Progenitor cell of endocrine pancreas (in vitro differentiated cells): ENCODE measurements around the gene MEX3D. TPM values are rescaled to one million over a fixed set of nuclear protein-coding genes. Genes with fewer than 3 reads are reported as not detected.

Source experiments
- DNase-seq: peaks from one replicate; pipeline ENCODE4 v3.0.0; 2021; ENCODE audit warnings: low spot score; ENCODE audit not compliant: unreplicated experiment
- H3K27ac Mint-ChIP-seq: 2 replicates; pipeline ENCODE4 v1.8.0; 2021; ENCODE audit warnings: mild to moderate bottlenecking, moderate library complexity, mixed read lengths
- H3K27me3 Mint-ChIP-seq: 2 replicates; pipeline ENCODE4 v1.8.0; 2021; ENCODE audit warnings: mixed read lengths
- H3K36me3 Mint-ChIP-seq: 2 replicates; pipeline ENCODE4 v1.8.0; 2022; ENCODE audit warnings: mixed read lengths; ENCODE audit not compliant: insufficient read depth
- H3K4me1 Mint-ChIP-seq: 2 replicates; pipeline ENCODE4 v1.8.0; 2021; ENCODE audit warnings: low read depth, mixed read lengths
- H3K4me3 Mint-ChIP-seq: 2 replicates; pipeline ENCODE4 v1.8.0; 2021; ENCODE audit warnings: low read depth, mild to moderate bottlenecking, moderate library complexity, mixed read lengths
- H3K9me3 Mint-ChIP-seq: 2 replicates; pipeline ENCODE4 v1.8.0; 2021; ENCODE audit warnings: low read depth, mixed read lengths
- total RNA-seq: library from RNA; stranded (reverse); gene quantifications from 2 replicates; pipeline ENCODE4 v1.2.1, GENCODE V29; 2021
- TF ChIP-seq, protein P1 (sequence below): fragments of 200-600 bp; sonication (generic); IDR thresholded peaks from one replicate; pipeline ENCODE4 v1.5.0; 2021; ENCODE audit warnings: antibody characterized with exemption, mild to moderate bottlenecking; ENCODE audit not compliant: unreplicated experiment

The MEX3D gene
- total RNA-seq, 1 donor from 2014 or later = 124 TPM

DNA sequence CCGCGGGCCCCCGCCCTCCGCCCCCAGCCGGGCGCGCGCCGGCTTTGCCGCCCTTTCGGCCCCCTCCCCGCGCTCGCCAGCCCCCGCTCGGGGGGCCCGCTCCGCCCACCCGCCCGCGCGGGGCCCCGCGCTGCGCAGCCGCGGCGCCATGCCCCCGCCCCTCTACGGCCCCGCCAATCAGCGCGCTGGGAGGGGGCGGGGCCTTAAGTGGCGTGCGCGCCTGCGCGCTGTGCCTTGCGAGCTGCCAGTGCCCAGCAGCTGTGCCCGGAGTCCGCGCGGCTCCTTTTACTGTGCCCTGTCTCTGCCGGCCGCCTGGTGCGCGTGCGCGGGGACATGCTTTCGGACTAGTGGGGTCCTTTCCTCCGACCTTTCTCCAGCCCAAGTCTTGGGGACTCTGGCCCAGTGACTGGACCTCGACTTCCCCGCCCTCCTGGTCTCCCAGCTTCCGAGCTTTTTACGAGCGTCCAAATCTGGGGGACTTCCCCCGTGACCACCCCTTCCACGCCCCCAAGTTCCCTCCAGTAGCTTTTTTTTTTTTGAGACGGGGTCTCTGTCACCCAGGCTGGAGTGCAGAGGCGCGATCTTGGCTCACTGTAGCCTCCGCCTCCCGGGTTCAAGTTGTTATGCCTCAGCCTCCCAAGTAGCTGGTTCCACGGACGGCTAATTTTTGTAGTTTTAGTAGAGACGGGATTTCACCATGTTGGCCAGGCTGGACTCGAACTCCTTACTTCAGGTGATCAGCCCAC is 24.8 kb upstream of the MEX3D start, which contains the start of gene MBD3:
Gene MBD3, minus strand, starts transcription at position 111 of the 746 bp plus-strand sequence. CDS start 234 bp downstream, outside the sequence.
- Mint-ChIP-seq H3K27ac (peak within 1 kb of the TSS; percentile 99), H3K4me3 (peak within 1 kb of the TSS; percentile 88), H3K36me3 (peaks cover 8% of the 10 kb centered on the region), H3K9me3 (no peaks in the 10 kb centered on the region), H3K27me3 (no peaks in the 10 kb centered on the region), H3K4me1 (peaks cover 13% of the 10 kb centered on the region)
- DNase-seq = peak; percentile 91
- TF ChIP-seq, protein P1, sequence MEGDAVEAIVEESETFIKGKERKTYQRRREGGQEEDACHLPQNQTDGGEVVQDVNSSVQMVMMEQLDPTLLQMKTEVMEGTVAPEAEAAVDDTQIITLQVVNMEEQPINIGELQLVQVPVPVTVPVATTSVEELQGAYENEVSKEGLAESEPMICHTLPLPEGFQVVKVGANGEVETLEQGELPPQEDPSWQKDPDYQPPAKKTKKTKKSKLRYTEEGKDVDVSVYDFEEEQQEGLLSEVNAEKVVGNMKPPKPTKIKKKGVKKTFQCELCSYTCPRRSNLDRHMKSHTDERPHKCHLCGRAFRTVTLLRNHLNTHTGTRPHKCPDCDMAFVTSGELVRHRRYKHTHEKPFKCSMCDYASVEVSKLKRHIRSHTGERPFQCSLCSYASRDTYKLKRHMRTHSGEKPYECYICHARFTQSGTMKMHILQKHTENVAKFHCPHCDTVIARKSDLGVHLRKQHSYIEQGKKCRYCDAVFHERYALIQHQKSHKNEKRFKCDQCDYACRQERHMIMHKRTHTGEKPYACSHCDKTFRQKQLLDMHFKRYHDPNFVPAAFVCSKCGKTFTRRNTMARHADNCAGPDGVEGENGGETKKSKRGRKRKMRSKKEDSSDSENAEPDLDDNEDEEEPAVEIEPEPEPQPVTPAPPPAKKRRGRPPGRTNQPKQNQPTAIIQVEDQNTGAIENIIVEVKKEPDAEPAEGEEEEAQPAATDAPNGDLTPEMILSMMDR = no peak

DNA sequence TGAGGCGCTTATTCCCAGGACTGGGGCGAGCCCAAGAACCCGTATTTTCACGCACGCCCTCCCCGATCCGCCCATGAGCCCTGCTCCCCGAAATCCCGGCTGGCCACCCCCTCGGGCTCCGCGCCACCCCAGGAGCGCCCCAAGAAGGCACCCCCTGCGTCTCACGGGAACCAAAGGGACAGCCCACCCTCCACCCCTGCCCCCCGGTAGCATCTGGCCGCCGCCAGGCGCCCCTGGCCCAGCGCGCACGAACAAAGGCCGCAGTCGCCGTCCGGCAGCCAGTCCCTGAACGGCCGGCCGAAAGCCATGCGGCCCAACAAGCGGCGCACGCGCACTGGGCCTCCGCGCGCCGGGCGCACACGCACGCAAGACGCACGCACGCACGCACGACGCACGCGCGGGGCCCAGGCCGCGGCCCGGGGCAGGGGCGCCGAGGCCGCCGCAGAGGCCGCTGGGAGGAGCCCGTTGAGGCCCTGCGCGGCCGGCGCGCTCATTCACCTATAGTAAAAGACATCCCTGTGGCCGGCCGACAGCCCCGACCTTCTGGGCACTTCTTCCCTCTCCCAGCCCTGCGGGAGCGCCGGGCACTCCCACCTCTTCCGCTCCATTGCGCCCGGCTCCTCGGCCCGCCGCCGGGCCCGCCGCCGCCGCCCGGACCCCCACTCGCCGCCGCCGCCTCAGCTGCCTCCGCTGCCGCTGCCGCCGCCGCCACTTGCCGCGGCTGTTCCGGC is 24.1 kb upstream of the MEX3D start:
- no peaks in the 10 kb centered on the region for H3K27me3 Mint-ChIP-seq
- peaks cover 8% of the 10 kb centered on the region for H3K36me3 Mint-ChIP-seq
- peak overlapping the region; percentile 99 for H3K27ac Mint-ChIP-seq
- peaks cover 15% of the 10 kb centered on the region for H3K4me1 Mint-ChIP-seq
- peak overlapping the region; percentile 88 for H3K4me3 Mint-ChIP-seq
- TF ChIP-seq, protein P1 = no peak
- no peaks in the 10 kb centered on the region for H3K9me3 Mint-ChIP-seq
- peak; percentile 80 for DNase-seq

DNA sequence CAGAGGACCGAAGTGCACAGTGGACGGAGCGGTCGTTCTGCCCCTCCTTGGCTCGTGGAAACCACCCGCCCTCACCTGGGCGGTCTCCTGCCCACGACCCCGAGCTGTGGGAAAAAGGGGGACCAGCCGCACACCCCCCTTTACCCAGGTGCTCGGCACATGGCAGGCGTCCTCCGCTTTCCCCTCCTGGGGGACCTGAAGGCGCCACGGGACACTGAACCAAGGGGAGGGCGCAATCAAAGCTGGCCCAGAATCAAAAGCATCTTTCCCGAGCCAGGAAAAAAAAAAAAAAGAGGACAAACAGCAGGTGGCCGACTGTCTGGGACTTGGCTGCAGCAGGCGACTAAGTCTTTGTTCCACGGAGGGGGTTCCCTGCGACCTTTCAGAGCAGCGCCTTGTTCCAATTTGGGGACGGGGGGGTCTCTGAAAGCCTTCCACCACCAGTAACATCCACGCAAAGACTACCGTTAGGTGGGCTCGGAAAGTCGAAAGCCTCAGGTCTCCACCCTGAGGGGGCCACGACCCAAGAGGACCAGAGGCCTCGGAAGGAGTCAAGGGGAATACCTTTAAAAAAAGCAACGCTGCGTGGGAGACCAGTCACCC is 23.4 kb upstream of the MEX3D start:
- H3K4me1 Mint-ChIP-seq = peaks cover 15% of the 10 kb centered on the region
- no peak for DNase-seq
- peak overlapping the region; percentile 99 for H3K27ac Mint-ChIP-seq
- TF ChIP-seq, protein P1 = no peak
- H3K4me3 Mint-ChIP-seq = peak overlapping the region; percentile 88
- peaks cover 7% of the 10 kb centered on the region for H3K36me3 Mint-ChIP-seq
- H3K9me3 Mint-ChIP-seq = no peaks in the 10 kb centered on the region
- H3K27me3 Mint-ChIP-seq = no peaks in the 10 kb centered on the region

DNA sequence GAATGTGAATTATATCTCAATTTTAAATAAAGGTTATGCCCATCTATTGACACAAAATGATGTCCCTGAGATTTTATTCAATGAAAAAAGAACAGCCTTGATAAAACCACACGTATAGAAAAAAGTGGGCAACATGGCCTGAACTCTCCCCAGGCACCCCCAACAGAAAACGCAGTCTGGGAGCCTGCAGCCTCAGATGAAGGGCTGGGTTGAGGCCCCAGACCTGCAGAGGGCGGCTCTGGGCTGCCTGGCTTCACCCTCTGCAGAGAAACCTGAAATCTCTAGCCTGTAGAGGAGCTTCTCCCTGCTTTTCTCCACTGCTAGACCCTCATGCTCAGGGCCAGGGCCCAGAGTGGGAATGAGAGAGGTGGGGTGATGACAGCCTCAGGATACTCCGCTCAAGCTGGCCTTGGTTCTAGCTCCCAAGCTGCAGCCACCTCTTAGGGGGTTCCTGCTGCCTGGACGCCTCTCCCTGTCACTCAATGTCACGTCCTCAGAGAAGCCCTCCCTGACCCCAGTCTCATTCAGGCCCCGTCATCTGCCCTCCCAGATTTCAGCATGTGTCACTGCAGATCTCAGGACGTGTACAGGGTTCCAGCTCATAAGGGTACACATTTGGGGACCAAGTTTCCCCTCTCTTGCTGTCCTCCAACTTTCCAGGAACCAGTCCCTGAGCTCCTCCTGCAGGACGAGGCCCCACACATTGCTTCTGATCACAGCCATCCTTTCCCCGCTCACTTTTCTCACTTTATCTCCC is 22.7 kb upstream of the MEX3D start:
- TF ChIP-seq, protein P1 = peak; percentile 36
- Mint-ChIP-seq H3K36me3 (peaks cover 11% of the 10 kb centered on the region), H3K9me3 (no peaks in the 10 kb centered on the region), H3K27ac (peak overlapping the region; percentile 99), H3K27me3 (no peaks in the 10 kb centered on the region), H3K4me1 (peaks cover 15% of the 10 kb centered on the region), H3K4me3 (peak overlapping the region; percentile 88)
- DNase-seq = no peak

DNA sequence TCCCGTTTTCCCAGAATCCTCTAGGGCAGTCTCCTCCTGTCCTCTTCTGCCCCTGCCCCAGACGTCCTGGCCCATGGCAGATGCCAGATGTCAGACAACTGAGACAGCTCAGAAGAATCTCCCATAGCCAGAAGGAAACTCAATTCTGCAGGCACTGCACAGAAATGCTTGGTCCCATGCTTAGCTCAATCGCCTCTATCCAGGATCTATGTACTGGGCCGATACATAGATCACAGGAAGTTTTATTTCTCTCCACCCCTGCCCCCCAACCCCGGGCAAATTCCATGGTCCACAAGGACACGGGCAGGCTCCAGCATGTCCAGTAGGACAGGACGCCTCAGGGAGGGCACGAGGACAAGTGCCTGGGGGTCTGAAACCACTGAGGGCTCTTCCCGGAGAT is 19.7 kb upstream of the MEX3D start:
- peak overlapping the region; percentile 85 for H3K27ac Mint-ChIP-seq
- no peak overlapping the region for H3K4me3 Mint-ChIP-seq
- peaks cover 23% of the 10 kb centered on the region for H3K36me3 Mint-ChIP-seq
- H3K9me3 Mint-ChIP-seq = no peaks in the 10 kb centered on the region
- TF ChIP-seq, protein P1 = no peak
- H3K4me1 Mint-ChIP-seq = peaks cover 13% of the 10 kb centered on the region
- no peak for DNase-seq
- H3K27me3 Mint-ChIP-seq = no peaks in the 10 kb centered on the region
